ENCODE results near the gene SEC24D.

DNA sequence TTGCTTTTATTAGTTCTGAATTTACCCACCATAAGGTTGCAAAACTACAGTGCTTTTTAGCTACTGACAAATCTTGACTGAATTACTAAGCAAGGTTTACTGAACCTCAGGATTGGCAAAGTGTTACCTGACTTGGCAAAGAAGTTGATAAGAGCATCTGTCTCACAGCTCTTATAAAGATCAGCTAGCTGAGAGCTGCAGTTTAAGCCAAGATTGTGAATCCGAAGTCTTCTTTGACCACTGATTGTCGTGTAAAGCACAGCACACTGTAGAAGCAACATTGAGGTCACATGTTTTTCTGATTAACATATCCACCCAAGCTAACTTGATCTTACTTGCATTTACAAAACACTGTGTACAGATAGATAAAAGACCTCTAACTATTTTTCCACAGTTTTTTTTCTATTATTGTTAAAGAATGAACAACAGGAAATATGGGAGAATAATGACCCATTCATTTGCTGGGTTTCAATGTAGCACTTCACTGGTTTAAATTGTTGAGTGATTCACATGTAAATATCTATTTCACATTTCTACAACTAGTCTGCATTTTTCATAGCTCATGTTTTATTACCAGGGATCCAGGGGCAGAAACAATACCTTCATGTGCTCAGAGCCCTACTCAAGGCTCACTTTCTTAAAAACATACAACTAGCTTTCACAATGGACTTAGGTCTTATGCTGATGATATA, 96.8 kb downstream of the SEC24D start:
- TF ChIP-seq FOXK2 (conservative IDR thresholded peaks at IDR 0.05 in 1 of 2, IDR thresholded peaks at IDR 0.05 in 1 of 2; ENCODE audit: low read depth in 2 of 2) (no peak), RFX5 (IDR thresholded peaks at IDR 0.05; ENCODE audit: low read depth, low read length) (no peak), MYC (IDR thresholded peaks at IDR 0.05; ENCODE audit: low read depth, low read length) (no peak), MYC (CRISPR knock-in tag; IDR thresholded peaks at IDR 0.05; ENCODE audit: borderline replicate concordance, low read depth) (no peak), POLR2A (conservative IDR thresholded peaks at IDR 0.05) (no peak), BHLHE40 (IDR thresholded peaks at IDR 0.05; ENCODE audit: low read length) (no peak), RAD21 (CRISPR knock-in tag; conservative IDR thresholded peaks at IDR 0.05 in 1 of 2, IDR thresholded peaks at IDR 0.05 in 1 of 2) (no peak), XRCC3 (IDR thresholded peaks at IDR 0.05) (no peak), ZKSCAN8 (CRISPR knock-in tag; IDR thresholded peaks at IDR 0.05) (no peak), EHMT2 (IDR thresholded peaks at IDR 0.05) (no peak), NRF1 (conservative IDR thresholded peaks at IDR 0.05 in 1 of 2, IDR thresholded peaks at IDR 0.05 in 1 of 2) (no peak)
- TF ChIP-seq, protein P1, sequence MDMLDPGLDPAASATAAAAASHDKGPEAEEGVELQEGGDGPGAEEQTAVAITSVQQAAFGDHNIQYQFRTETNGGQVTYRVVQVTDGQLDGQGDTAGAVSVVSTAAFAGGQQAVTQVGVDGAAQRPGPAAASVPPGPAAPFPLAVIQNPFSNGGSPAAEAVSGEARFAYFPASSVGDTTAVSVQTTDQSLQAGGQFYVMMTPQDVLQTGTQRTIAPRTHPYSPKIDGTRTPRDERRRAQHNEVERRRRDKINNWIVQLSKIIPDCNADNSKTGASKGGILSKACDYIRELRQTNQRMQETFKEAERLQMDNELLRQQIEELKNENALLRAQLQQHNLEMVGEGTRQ (CRISPR knock-in tag; IDR thresholded peaks at IDR 0.05) = no peak
